Gastrocnemius medialis (tissue), 4 donors: ENCODE results near the gene MCM7. TPM values are rescaled to one million over a fixed set of nuclear protein-coding genes. Genes with fewer than 3 reads are reported as not detected.
A peak's percentile ranks its signal among the peaks of the same experiment; 100 is the strongest.

ENCODE experiments used
- ATAC-seq, 2 donors: fragments of 150-250 bp; one replicate each; pipeline ENCODE4 v1.9.1; 2016
- DNase-seq, 2 donors: peaks; one replicate each; pipeline ENCODE4 v3.0.0-alpha.2; 2019
- H3K27ac ChIP-seq, 4 donors: fragments of 200-600 bp; sonication (generic); 1 replicate in 1 of 4; 2 replicates in 3 of 4; pipeline ENCODE4 v1.5.1; 2016 to 2018; ENCODE audit warnings: mild to moderate bottlenecking in 2 of 4, moderate library complexity in 1 of 4
- H3K27me3 ChIP-seq, 3 donors: fragments of 200-600 bp; sonication (generic) in 2 of 3; 1 replicate in 1 of 3; 2 replicates in 2 of 3; pipeline versions ENCODE4 v1.5.1 to v1.6.0; 2016 to 2019; ENCODE audit warnings: mild to moderate bottlenecking in 1 of 3, moderate library complexity in 1 of 3
- H3K36me3 ChIP-seq, 2 donors: fragments of 200-600 bp; sonication (generic) in 1 of 2; one replicate each; pipeline ENCODE4 v1.5.1; 2017 to 2018
- H3K4me1 ChIP-seq, 2 donors: fragments of 200-600 bp; sonication (generic) in 1 of 2; one replicate each; pipeline ENCODE4 v1.5.1; 2016 to 2017; ENCODE audit warnings: mild to moderate bottlenecking in 2 of 2
- H3K4me3 ChIP-seq, 4 donors: fragments of 200-600 bp; sonication (generic) in 3 of 4; 1 replicate in 1 of 4; 2 replicates in 3 of 4; pipeline ENCODE4 v1.5.1; 2016 to 2019; ENCODE audit warnings: mild to moderate bottlenecking in 2 of 4
- H3K9me3 ChIP-seq, 3 donors: fragments of 200-600 bp; sonication (generic) in 2 of 3; 1 replicate in 1 of 3; 2 replicates in 2 of 3; pipeline ENCODE4 v1.5.1; 2016 to 2019
- CTCF ChIP-seq, 5 experiments: fragments of 450-650 bp in 3 of 5; fragments of 200-600 bp in 2 of 5; sonication (generic) in 2 of 5; IDR thresholded peaks in 4 of 5; conservative IDR thresholded peaks in 1 of 5; 1 replicate in 4 of 5; 2 replicates in 1 of 5; pipeline ENCODE4 v1.5.1; 2016 to 2019; ENCODE audit warnings: antibody characterized with exemption in 5 of 5, mild to moderate bottlenecking in 3 of 5, moderate library complexity in 3 of 5
- POLR2A ChIP-seq, 2 donors: fragments of 450-650 bp; IDR thresholded peaks; one replicate each; pipeline ENCODE4 v1.6.1; 2017; ENCODE audit warnings: antibody characterized with exemption in 2 of 2, mild to moderate bottlenecking in 2 of 2, moderate library complexity in 2 of 2
- in situ Hi-C, 4 donors: fragments of 200-750 bp; cut with MboI; loops; one replicate each; pipeline versions ENCODE4 v1.15.0 to v1.8.0; 2017; ENCODE audit warnings: low sequenced_read_pairs in 4 of 4
- intact Hi-C: fragments of 100-400 bp; cut with DNase I; formaldehyde crosslinking; loops from one replicate; pipeline ENCODE4 v1.15.1; 2023; ENCODE audit warnings: low total_unique reads
- total RNA-seq, 4 donors: library from RNA; depleted of rRNA; stranded (reverse); fragments of >200 nt; gene quantifications; one replicate each; pipeline versions ENCODE4 v1.1.0 to v1.2.3, GENCODE V29; 2016

MCM7 gene
- total RNA-seq, 4 donors from 2014 or later = 23.9 to 45.7 (median 36.1) TPM

- H3K36me3 ChIP-seq = peaks cover 0 to 10% of the 10 kb centered on the region in 2 donors
- peak; percentile 93 to 98 (median 94) for TF ChIP-seq CTCF (IDR thresholded peaks at IDR 0.05 in 4 of 5, conservative IDR thresholded peaks at IDR 0.05 in 1 of 5)
- TF ChIP-seq POLR2A (IDR thresholded peaks at IDR 0.05) = peak; percentile 62 to 85
- H3K4me3 ChIP-seq = peak within 1 kb of the TSS; percentile 81 to 99 (median 87)
- H3K9me3 ChIP-seq = no peaks in the 10 kb centered on the region
- intact Hi-C loops (loop anchor here (1.0 to 5.0 kb wide), 5 partner anchors 19 to 577 kb away; partner anchors contain the start of genes AP4M1, MCM7, ZKSCAN5 and ZSCAN21), in situ Hi-C loops (no loop called here)
- H3K27me3 ChIP-seq = no peaks in the 10 kb centered on the region
- peaks cover 22 to 24% of the 10 kb centered on the region in 2 donors for H3K4me1 ChIP-seq
- ATAC-seq = peak; percentile 95 to 96
- peak; percentile 99 for DNase-seq
- H3K27ac ChIP-seq = peak within 1 kb of the TSS; percentile 86 to 96 (median 90)
Measured at GRCh38 chr7:100081535-100082102, 19.6 kb downstream of the MCM7 start, which contains the start of gene ZNF3. ZNF3 (minus strand) TSS chr7:100081723; CDS start chr7:100077357, 4,366 bp downstream.

DNA sequence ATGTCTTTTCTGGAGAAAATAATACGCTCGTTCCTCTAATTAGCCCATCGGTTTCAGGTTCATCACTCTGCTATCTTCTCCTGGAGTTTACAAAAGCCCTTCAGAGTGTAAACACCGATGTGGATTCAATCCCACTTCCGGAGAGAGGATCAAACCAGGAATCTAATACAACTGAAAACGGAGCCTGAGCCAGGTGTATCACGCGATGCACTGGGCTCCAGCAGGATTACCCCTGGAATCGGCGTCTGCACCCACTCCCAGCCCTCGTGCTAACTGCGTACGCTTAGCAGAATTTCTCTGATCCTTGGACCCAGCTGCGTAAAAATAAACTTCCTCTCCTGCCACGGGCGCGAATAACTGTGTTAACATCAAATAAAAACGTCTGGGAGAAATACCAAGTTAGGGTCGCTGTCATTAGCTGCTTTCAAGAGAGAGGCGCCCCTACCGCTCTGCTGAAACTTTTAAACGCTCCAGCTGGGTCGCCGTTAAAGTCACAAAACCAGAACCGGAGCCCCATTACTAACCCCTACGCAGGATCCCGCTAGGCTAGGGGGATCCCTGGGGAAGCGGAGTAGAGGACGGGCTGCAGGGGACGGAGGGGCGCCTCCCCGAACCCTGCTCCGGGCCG is 20.2 kb downstream of the MCM7 start:
- TF ChIP-seq CTCF (IDR thresholded peaks at IDR 0.05 in 4 of 5, conservative IDR thresholded peaks at IDR 0.05 in 1 of 5) (no peak), POLR2A (IDR thresholded peaks at IDR 0.05) (no peak)
- intact Hi-C loops (loop anchor here (1.0 to 5.0 kb wide), 5 partner anchors 20 to 576 kb away; partner anchors contain the start of genes AP4M1, MCM7, ZKSCAN5 and ZSCAN21), in situ Hi-C loops (no loop called here)
- Histone ChIP-seq H3K36me3 (peaks cover 0 to 16% of the 10 kb centered on the region in 2 donors), H3K27ac (peak overlapping the region; percentile 86 to 96 (median 90)), H3K9me3 (no peaks in the 10 kb centered on the region), H3K4me1 (peaks cover 22 to 24% of the 10 kb centered on the region in 2 donors), H3K27me3 (no peaks in the 10 kb centered on the region), H3K4me3 (peak overlapping the region; percentile 81 to 99 (median 87))
- DNase-seq = no peak
- ATAC-seq = peak; percentile 1 to 8

- H3K27ac ChIP-seq = no peak overlapping the region
- intact Hi-C loops = no loop called here
- DNase-seq (no peak), ATAC-seq (no peak)
- peaks cover 22 to 24% of the 10 kb centered on the region in 2 donors for H3K4me1 ChIP-seq
- no peaks in the 10 kb centered on the region for H3K9me3 ChIP-seq
- H3K36me3 ChIP-seq = peaks cover 4 to 35% of the 10 kb centered on the region in 2 donors
- H3K4me3 ChIP-seq = no peak overlapping the region
- no peak for TF ChIP-seq POLR2A (IDR thresholded peaks at IDR 0.05)
- TF ChIP-seq CTCF (IDR thresholded peaks at IDR 0.05 in 4 of 5, conservative IDR thresholded peaks at IDR 0.05 in 1 of 5) = no peak
- no peaks in the 10 kb centered on the region for H3K27me3 ChIP-seq
- in situ Hi-C loops = no loop called here
Measured at GRCh38 chr7:100079024-100079560, 22.1 kb downstream of the MCM7 start.

GRCh38 chr7:100077205-100077604 is 24.0 kb downstream of the MCM7 start:
- TF ChIP-seq POLR2A (IDR thresholded peaks at IDR 0.05) = no peak
- no peak for TF ChIP-seq CTCF (IDR thresholded peaks at IDR 0.05 in 4 of 5, conservative IDR thresholded peaks at IDR 0.05 in 1 of 5)

More at GRCh38 chr7:100077205-100077604, 24.0 kb downstream of the MCM7 start:
- no peak overlapping the region for H3K27ac ChIP-seq
- intact Hi-C loops (no loop called here), in situ Hi-C loops (no loop called here)
- peaks cover 22% of the 10 kb centered on the region in 2 donors for H3K4me1 ChIP-seq
- ATAC-seq = no peak
- no peak overlapping the region for H3K4me3 ChIP-seq
- peaks cover 8 to 54% of the 10 kb centered on the region in 2 donors for H3K36me3 ChIP-seq
- peaks cover 0 to 7% (median under 1%) of the 10 kb centered on the region in 3 donors for H3K9me3 ChIP-seq
- no peaks in the 10 kb centered on the region for H3K27me3 ChIP-seq
- no peak for DNase-seq
